Stimulated activated effector memory CD8-positive, alpha-beta T cell treated with anti-CD3 and anti-CD28 coated beads, Interleukin-12 subunit alpha, Interleukin-12 subunit beta, amount 100 ng/mL, for 72 hours (primary cell): ENCODE data around the gene KLHL29.

Experiments
- ATAC-seq: fragments of 150-1000 bp; cut with Tn5 transposase; 2 replicates; pipeline ENCODE4 v1.10.0; 2021
- DNase-seq, 2 donors: peaks; one replicate each; pipeline ENCODE4 v3.0.0; 2021 to 2022; ENCODE audit warnings: low spot score in 2 of 2
- H3K27ac Mint-ChIP-seq: one replicate; pipeline ENCODE4 v1.8.0; 2022; ENCODE audit warnings: mild to moderate bottlenecking, mixed read lengths
- H3K36me3 Mint-ChIP-seq: one replicate; pipeline ENCODE4 v1.8.0; 2022; ENCODE audit warnings: mild to moderate bottlenecking, mixed read lengths
- H3K4me1 Mint-ChIP-seq: one replicate; pipeline ENCODE4 v1.8.0; 2022; ENCODE audit warnings: mixed read lengths
- H3K4me3 Mint-ChIP-seq: one replicate; pipeline ENCODE4 v1.8.0; 2022; ENCODE audit warnings: mild to moderate bottlenecking, mixed read lengths
- H3K9me3 Mint-ChIP-seq: one replicate; pipeline ENCODE4 v1.8.0; 2022; ENCODE audit warnings: mixed read lengths

The KLHL29 gene

GRCh38 chr2:23631389-23631788 is 246.4 kb downstream of the KLHL29 start:
- ATAC-seq (no peak), DNase-seq (no peak)
- no peak overlapping the region for H3K4me3 Mint-ChIP-seq
- H3K27ac Mint-ChIP-seq: no peak overlapping the region
- no peaks in the 10 kb centered on the region for H3K4me1 Mint-ChIP-seq
- no peaks in the 10 kb centered on the region for H3K9me3 Mint-ChIP-seq
- no peaks in the 10 kb centered on the region for H3K36me3 Mint-ChIP-seq

- DNase-seq (no peak), ATAC-seq (no peak)
- Mint-ChIP-seq H3K4me3 (no peak overlapping the region), H3K27ac (no peak overlapping the region), H3K9me3 (no peaks in the 10 kb centered on the region), H3K4me1 (no peaks in the 10 kb centered on the region), H3K36me3 (no peaks in the 10 kb centered on the region)
Observed at GRCh38 chr2:23632386-23632785, 247.4 kb downstream of the KLHL29 start.

- Mint-ChIP-seq H3K4me1 (no peaks in the 10 kb centered on the region), H3K27ac (no peak overlapping the region), H3K36me3 (no peaks in the 10 kb centered on the region), H3K4me3 (no peak overlapping the region), H3K9me3 (no peaks in the 10 kb centered on the region)
- ATAC-seq (no peak), DNase-seq (no peak)
Observed at GRCh38 chr2:23632831-23633395, 247.9 kb downstream of the KLHL29 start.

GRCh38 chr2:23633966-23634365 is 249.0 kb downstream of the KLHL29 start:
- no peak overlapping the region for H3K27ac Mint-ChIP-seq
- no peaks in the 10 kb centered on the region for H3K4me1 Mint-ChIP-seq
- ATAC-seq (no peak), DNase-seq (no peak)
- no peaks in the 10 kb centered on the region for H3K36me3 Mint-ChIP-seq
- no peaks in the 10 kb centered on the region for H3K9me3 Mint-ChIP-seq
- H3K4me3 Mint-ChIP-seq: no peak overlapping the region

GRCh38 chr2:23635442-23636340 is 250.7 kb downstream of the KLHL29 start:
- Mint-ChIP-seq H3K9me3 (no peaks in the 10 kb centered on the region), H3K36me3 (no peaks in the 10 kb centered on the region), H3K4me1 (peaks cover 5% of the 10 kb centered on the region), H3K4me3 (no peak overlapping the region), H3K27ac (no peak overlapping the region)
- DNase-seq (no peak), ATAC-seq (no peak)

- Mint-ChIP-seq H3K27ac (no peak overlapping the region), H3K4me3 (no peak overlapping the region)
- no peak for ATAC-seq
Observed at GRCh38 chr2:23636426-23636825, 251.4 kb downstream of the KLHL29 start.

GRCh38 chr2:23637011-23637778 is 252.2 kb downstream of the KLHL29 start:
- no peak for DNase-seq
- no peak overlapping the region for H3K4me3 Mint-ChIP-seq
- peaks cover 5% of the 10 kb centered on the region for H3K4me1 Mint-ChIP-seq
- H3K36me3 Mint-ChIP-seq: no peaks in the 10 kb centered on the region
- H3K9me3 Mint-ChIP-seq: no peaks in the 10 kb centered on the region
- no peak overlapping the region for H3K27ac Mint-ChIP-seq
- no peak for ATAC-seq

More at GRCh38 chr2:23636426-23636825, 251.4 kb downstream of the KLHL29 start:
- no peak for DNase-seq
- peaks cover 5% of the 10 kb centered on the region for H3K4me1 Mint-ChIP-seq
- no peaks in the 10 kb centered on the region for H3K36me3 Mint-ChIP-seq
- H3K9me3 Mint-ChIP-seq: no peaks in the 10 kb centered on the region

- H3K27ac Mint-ChIP-seq: no peak overlapping the region
- H3K9me3 Mint-ChIP-seq: no peaks in the 10 kb centered on the region
- H3K4me1 Mint-ChIP-seq: peaks cover 5% of the 10 kb centered on the region
- H3K4me3 Mint-ChIP-seq: no peak overlapping the region
- DNase-seq (no peak), ATAC-seq (peak; percentile 38)
- no peaks in the 10 kb centered on the region for H3K36me3 Mint-ChIP-seq
Observed at GRCh38 chr2:23639406-23639982, 254.5 kb downstream of the KLHL29 start.

- no peak overlapping the region for H3K4me3 Mint-ChIP-seq
- ATAC-seq (no peak), DNase-seq (no peak)
- H3K27ac Mint-ChIP-seq: no peak overlapping the region
- H3K9me3 Mint-ChIP-seq: no peaks in the 10 kb centered on the region
- H3K4me1 Mint-ChIP-seq: peaks cover 5% of the 10 kb centered on the region
- no peaks in the 10 kb centered on the region for H3K36me3 Mint-ChIP-seq
Observed at GRCh38 chr2:23640711-23641110, 255.7 kb downstream of the KLHL29 start.

GRCh38 chr2:23642516-23642915 is 257.5 kb downstream of the KLHL29 start:
- Mint-ChIP-seq H3K4me3 (no peak overlapping the region), H3K27ac (no peak overlapping the region), H3K4me1 (peaks cover 5% of the 10 kb centered on the region), H3K9me3 (no peaks in the 10 kb centered on the region), H3K36me3 (no peaks in the 10 kb centered on the region)
- DNase-seq (no peak), ATAC-seq (no peak)

- Mint-ChIP-seq H3K27ac (no peak overlapping the region), H3K4me3 (no peak overlapping the region), H3K4me1 (peaks cover 5% of the 10 kb centered on the region), H3K36me3 (no peaks in the 10 kb centered on the region), H3K9me3 (no peaks in the 10 kb centered on the region)
- no peak for DNase-seq
- ATAC-seq: no peak
Observed at GRCh38 chr2:23645230-23645808, 260.3 kb downstream of the KLHL29 start.

- H3K27ac Mint-ChIP-seq: no peak overlapping the region
- peaks cover 5% of the 10 kb centered on the region for H3K4me1 Mint-ChIP-seq
- ATAC-seq: no peak
- H3K9me3 Mint-ChIP-seq: no peaks in the 10 kb centered on the region
- H3K36me3 Mint-ChIP-seq: no peaks in the 10 kb centered on the region
- H3K4me3 Mint-ChIP-seq: no peak overlapping the region
- DNase-seq: no peak
Observed at GRCh38 chr2:23647563-23647962, 262.6 kb downstream of the KLHL29 start.

GRCh38 chr2:23649303-23649702 is 264.3 kb downstream of the KLHL29 start:
- Mint-ChIP-seq H3K4me1 (peaks cover 5% of the 10 kb centered on the region), H3K36me3 (no peaks in the 10 kb centered on the region), H3K4me3 (no peak overlapping the region), H3K27ac (no peak overlapping the region), H3K9me3 (no peaks in the 10 kb centered on the region)
- no peak for ATAC-seq
- no peak for DNase-seq

- no peak for DNase-seq
- H3K36me3 Mint-ChIP-seq: no peaks in the 10 kb centered on the region
- no peak overlapping the region for H3K4me3 Mint-ChIP-seq
- H3K4me1 Mint-ChIP-seq: peaks cover 5% of the 10 kb centered on the region
- ATAC-seq: peak; percentile 68
- no peak overlapping the region for H3K27ac Mint-ChIP-seq
- H3K9me3 Mint-ChIP-seq: no peaks in the 10 kb centered on the region
Observed at GRCh38 chr2:23649819-23650218, 264.8 kb downstream of the KLHL29 start.
